CD4-positive, alpha-beta T cell treated with Interleukin-17A for 4 hours (primary cell): ENCODE results near the gene AICDA.

Experiments
- DNase-seq: peaks from one replicate; pipeline ENCODE4 v3.0.0-alpha.2; 2020; ENCODE audit warnings: mixed read lengths

Gene AICDA

GRCh38 chr12:8554451-8555195, 58.0 kb downstream of the AICDA start:
- no peak for DNase-seq

DNA sequence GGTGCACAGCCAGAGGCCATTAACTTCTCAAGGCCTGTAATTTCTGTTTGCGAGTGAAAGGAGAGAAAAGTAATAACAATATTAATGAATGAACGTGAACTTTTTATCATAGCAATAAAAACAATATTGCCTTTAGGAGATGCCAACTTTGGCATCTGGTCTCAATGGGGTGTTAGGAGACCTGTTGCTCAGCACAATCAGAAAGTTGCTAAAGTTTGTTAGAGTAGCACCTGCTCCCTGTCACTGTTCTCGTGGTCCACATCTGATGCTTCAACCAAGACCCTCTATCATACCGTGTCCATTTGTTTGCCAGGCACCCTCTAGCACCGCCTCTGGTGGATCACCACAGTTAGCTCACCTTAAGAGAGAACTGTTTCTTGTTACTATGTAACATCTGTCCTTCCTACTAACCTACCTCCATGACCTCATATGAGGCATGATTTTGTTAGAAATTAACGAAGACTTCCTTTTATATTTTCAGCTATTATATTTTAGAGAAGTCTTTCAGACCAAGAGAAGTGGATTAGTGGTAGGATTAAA, 59.5 kb downstream of the AICDA start:
- no peak for DNase-seq
